ENCODE data around the gene MED16.

Gene MED16

DNA sequence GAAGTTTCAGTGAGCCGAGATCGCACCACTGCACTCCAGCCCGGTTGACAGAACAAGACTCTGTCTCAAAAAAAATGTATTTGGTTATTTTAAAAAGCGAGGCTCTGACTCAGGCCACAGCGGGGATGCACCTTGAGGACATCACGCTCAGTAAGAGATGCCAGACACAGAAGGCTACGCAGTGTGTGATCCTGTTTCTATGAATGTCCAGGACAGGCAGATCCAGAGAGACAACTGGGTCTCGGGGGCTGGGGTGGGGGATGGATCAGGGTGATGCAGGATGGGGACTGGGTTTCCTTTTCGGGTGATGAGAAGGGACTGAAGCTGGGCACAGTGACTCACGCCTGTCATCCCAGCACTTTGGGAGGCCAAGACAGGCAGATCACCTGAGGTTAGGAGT is 5.4 kb downstream of the MED16 start:
- Histone ChIP-seq H3K9me3 (no peaks in the 10 kb centered on the region), H3K4me3 (ENCODE audit: low read depth in 1 of 2, low read length in 1 of 2) (no peak overlapping the region), H3K36me3 (peaks cover 84% of the 10 kb centered on the region), H3K27me3 (no peaks in the 10 kb centered on the region), H3K27ac (no peak overlapping the region), H3K4me1 (ENCODE audit: control insufficient read depth in 1 of 2, insufficient read depth in 1 of 2, low read depth in 1 of 2, low read length in 1 of 2) (peaks cover 6 to 12% of the 10 kb centered on the region in 2 experiments)
- TF ChIP-seq, protein P1, sequence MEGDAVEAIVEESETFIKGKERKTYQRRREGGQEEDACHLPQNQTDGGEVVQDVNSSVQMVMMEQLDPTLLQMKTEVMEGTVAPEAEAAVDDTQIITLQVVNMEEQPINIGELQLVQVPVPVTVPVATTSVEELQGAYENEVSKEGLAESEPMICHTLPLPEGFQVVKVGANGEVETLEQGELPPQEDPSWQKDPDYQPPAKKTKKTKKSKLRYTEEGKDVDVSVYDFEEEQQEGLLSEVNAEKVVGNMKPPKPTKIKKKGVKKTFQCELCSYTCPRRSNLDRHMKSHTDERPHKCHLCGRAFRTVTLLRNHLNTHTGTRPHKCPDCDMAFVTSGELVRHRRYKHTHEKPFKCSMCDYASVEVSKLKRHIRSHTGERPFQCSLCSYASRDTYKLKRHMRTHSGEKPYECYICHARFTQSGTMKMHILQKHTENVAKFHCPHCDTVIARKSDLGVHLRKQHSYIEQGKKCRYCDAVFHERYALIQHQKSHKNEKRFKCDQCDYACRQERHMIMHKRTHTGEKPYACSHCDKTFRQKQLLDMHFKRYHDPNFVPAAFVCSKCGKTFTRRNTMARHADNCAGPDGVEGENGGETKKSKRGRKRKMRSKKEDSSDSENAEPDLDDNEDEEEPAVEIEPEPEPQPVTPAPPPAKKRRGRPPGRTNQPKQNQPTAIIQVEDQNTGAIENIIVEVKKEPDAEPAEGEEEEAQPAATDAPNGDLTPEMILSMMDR (IDR thresholded peaks at IDR 0.05) = no peak

DNA sequence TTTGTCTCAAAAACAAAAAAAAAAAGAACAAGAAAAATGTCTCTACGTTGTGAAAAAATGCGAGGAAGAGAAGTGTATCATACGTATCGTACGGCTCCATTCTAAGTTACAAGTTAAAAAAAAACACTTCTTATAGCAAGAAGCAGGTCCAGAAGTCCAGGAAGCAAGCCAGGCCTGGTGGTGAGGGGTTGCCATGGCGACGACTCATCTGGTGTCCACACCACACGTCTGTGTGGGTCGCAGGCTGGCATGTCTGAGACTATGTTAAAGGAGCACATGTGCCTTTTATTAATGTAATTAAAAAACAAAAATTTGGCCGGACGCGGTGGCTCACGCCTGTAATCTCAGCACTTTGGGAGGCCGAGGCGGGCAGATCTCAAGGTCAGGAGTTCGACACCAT is 5.9 kb downstream of the MED16 start:
- Histone ChIP-seq H3K4me1 (ENCODE audit: control insufficient read depth in 1 of 2, insufficient read depth in 1 of 2, low read depth in 1 of 2, low read length in 1 of 2) (peaks cover 2 to 7% of the 10 kb centered on the region in 2 experiments), H3K27me3 (no peaks in the 10 kb centered on the region), H3K4me3 (ENCODE audit: low read depth in 1 of 2, low read length in 1 of 2) (no peak overlapping the region), H3K36me3 (peaks cover 89% of the 10 kb centered on the region), H3K9me3 (no peaks in the 10 kb centered on the region), H3K27ac (no peak overlapping the region)
- TF ChIP-seq, protein P1 (IDR thresholded peaks at IDR 0.05) = no peak

DNA sequence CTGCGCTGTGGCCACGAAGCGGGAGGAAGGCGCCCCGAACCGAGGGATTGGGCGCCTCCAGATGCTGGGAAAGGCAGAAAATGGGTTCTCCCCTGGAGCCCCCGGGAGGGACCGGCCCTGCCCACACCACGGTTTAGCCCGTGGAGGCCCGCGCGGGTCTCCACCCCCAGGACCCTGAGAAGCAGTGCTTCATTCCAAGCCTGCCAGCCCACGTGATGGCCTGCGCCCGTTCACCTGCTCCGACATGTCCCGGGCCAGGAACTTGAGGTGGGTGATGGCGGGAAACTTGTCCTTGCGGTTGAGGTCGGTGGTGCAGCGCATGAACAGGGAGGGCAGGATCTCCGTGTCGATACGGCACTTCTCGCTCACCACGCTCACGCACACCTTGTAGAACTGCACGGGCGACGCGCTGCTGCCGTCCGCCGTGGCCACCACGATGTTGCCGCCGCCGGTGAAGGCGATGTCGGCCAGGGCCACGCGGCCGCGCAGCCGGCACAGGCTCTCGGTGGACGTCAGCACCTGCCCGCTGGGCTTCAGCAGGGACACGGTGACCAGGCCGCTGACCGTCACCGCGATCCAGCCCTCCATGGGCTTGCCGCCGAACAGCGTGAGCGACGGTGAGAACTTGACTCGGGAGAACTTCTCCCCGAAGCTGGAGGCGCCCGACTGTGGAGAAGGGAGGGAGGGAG is 7.3 kb downstream of the MED16 start:
- no peak overlapping the region for H3K4me3 ChIP-seq (ENCODE audit: low read depth in 1 of 2, low read length in 1 of 2)
- no peak overlapping the region for H3K27ac ChIP-seq
- TF ChIP-seq, protein P1 (IDR thresholded peaks at IDR 0.05) = no peak
- H3K9me3 ChIP-seq = no peaks in the 10 kb centered on the region
- no peaks in the 10 kb centered on the region for H3K27me3 ChIP-seq
- H3K4me1 ChIP-seq (ENCODE audit: control insufficient read depth in 1 of 2, insufficient read depth in 1 of 2, low read depth in 1 of 2, low read length in 1 of 2) = peaks cover 0 to 5% of the 10 kb centered on the region in 2 experiments
- H3K36me3 ChIP-seq = peaks cover 95% of the 10 kb centered on the region

DNA sequence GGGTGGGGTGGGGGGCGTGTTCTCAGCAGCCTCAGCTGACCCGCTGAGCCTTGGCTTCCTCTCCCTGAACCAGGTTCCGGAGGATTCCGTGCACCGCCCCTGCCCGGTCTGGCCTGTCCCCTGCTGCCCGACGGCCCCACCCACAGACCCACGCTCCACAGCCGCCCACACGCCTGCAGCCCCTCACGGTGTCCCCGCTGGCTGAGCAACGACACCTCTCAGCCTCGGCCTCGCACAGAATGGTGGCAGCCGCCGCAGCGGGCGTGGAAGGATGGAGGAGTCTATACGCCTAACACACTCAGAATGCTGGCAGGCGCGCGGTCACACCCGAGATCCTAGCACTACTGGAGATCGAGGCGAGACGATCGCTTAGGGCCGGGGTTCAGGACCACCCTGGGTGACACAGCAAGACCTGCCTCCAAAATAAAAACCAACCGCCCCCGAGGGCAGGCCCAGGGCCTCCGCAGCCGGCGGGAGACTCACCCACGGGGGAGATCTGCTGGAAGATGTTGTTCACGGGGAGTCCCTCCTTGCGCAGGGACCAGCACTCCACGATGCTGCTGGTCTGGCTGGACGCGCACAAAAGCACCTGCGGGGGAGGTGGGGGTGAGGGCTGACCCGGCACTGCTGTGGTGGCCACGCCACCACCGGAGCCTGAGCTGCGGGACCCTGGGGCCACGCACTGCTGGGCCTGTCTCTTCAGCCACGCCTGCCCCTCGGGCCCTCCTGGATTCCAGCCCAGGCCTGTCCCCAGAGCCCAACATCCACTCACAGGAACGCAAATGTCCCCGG is 8.4 kb downstream of the MED16 start:
- no peak overlapping the region for H3K27ac ChIP-seq
- peaks cover 94% of the 10 kb centered on the region for H3K36me3 ChIP-seq
- no peak overlapping the region for H3K4me3 ChIP-seq (ENCODE audit: low read depth in 1 of 2, low read length in 1 of 2)
- H3K27me3 ChIP-seq = no peaks in the 10 kb centered on the region
- H3K9me3 ChIP-seq = no peaks in the 10 kb centered on the region
- TF ChIP-seq, protein P1 (IDR thresholded peaks at IDR 0.05) = no peak
- H3K4me1 ChIP-seq (ENCODE audit: control insufficient read depth in 1 of 2, insufficient read depth in 1 of 2, low read depth in 1 of 2, low read length in 1 of 2) = peaks cover 0 to 5% of the 10 kb centered on the region in 2 experiments

DNA sequence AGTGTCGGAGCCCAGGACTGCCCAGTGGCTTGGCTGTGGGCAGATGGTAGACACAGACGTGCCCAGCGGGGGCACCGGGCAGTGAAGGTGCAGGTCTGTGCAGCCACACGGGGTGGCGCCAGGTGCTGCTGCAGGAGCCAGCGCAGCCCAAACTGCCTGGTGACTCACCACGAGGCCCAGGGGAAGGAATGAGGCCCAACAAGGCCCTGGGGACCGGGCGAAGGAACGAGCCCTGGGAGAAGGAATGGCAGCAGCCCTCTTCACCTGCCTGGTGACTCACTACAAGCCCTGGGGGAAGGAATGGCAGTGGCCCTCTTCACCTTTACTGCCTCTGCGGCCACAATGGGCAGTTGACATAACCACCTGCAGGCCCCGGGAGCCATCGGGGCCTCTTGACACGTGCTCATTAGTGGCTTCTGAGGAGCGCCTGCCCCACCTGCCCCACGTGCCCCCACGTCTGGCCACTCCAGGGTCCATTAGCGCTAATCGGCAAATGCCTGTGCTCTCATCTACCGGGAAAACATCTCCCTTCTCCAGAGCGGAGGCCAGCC is 9.3 kb downstream of the MED16 start:
- TF ChIP-seq, protein P1 (IDR thresholded peaks at IDR 0.05) = no peak
- H3K4me1 ChIP-seq (ENCODE audit: control insufficient read depth in 1 of 2, insufficient read depth in 1 of 2, low read depth in 1 of 2, low read length in 1 of 2) = peaks cover 0 to 5% of the 10 kb centered on the region in 2 experiments
- H3K27ac ChIP-seq = no peak overlapping the region
- peaks cover 94% of the 10 kb centered on the region for H3K36me3 ChIP-seq
- no peaks in the 10 kb centered on the region for H3K27me3 ChIP-seq
- no peak overlapping the region for H3K4me3 ChIP-seq (ENCODE audit: low read depth in 1 of 2, low read length in 1 of 2)
- H3K9me3 ChIP-seq = no peaks in the 10 kb centered on the region

Measured in neutrophil (primary cell).